HG03521 (cell line): ENCODE data around the gene RBM4B.

Experiments used
- ATAC-seq: cut with Tn5 transposase; IDR thresholded peaks from one replicate; pipeline ENCODE4 v1.9.1; 2021; ENCODE audit warnings: mild to moderate bottlenecking, moderate library complexity; ENCODE audit not compliant: unreplicated experiment

RBM4B gene

DNA sequence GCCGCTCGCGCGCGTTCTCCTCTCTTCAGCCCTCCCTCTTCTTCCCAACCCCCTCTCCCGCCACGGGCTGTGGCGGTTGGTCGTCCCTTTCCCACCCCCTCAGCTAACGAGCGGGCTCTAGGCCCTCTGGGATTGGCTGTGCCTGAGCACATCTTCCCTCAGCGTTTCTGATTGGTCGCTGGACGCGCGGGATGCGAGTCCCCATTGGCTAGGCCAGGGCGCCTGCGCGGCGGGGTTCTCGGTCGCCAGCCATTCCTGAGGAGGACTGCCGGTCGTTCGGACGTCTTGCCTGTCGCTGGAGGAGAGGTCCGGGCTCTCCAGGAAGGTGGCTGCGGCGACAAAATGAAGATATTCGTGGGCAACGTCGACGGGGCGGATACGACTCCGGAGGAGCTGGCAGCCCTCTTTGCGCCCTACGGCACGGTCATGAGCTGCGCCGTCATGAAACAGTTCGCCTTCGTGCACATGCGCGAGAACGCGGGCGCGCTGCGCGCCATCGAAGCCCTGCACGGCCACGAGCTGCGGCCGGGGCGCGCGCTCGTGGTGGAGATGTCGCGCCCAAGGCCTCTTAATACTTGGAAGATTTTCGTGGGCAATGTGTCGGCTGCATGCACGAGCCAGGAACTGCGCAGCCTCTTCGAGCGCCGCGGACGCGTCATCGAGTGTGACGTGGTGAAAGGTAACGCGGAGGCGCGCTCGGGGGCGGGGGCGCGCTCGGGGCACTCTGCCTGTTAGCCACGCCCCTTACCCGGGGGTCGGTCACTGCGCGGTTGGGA is 61.1 kb downstream of the RBM4B start, which contains the start of gene RBM14:
TSS of gene RBM14 (plus strand) at position 252 of the 776 bp plus-strand sequence. CDS start at position 343, 91 bp downstream.
- peak; percentile 94 for ATAC-seq
